ENCODE results near the gene FOXP1. TPM values are rescaled to one million over a fixed set of nuclear protein-coding genes. Genes with fewer than 3 reads are reported as not detected.

Gene FOXP1
- total RNA-seq, 1 donor from 2014 or later, result 107 TPM

DNA sequence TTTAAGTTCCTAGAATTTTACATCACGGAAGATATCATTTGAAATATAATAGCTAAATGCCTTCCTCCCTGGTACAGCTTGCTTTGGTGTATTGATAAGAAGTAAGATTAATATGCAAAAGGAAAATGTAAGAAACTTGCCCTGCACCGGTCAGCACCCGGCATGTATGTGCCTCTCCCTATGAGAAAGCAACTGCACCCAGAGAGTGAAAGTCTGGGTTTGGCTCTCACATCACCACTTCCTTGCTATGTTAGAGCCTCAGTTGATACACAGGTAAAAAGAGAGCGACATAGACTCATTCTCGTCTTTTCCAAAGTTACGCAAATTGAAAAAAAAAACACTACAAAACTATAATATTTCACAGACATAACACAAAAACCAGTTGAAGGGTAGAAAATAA is 96.7 kb downstream of the FOXP1 start:
- Histone ChIP-seq H4K20me1 (ENCODE audit: insufficient read depth, low read length) (peaks cover 17% of the 10 kb centered on the region), H3K9me3 (ENCODE audit: insufficient read depth, low read depth, low read length) (peaks cover 3% of the 10 kb centered on the region), H3K36me3 (ENCODE audit: insufficient read depth, low read length) (peaks cover 17% of the 10 kb centered on the region), H3K79me2 (ENCODE audit: insufficient read depth, low read length) (peaks cover 97% of the 10 kb centered on the region), H3K27me3 (ENCODE audit: insufficient read depth, low read length) (no peaks in the 10 kb centered on the region), H3K4me3 (ENCODE audit: insufficient read depth, low read depth, low read length) (no peak overlapping the region), H3K27ac (ENCODE audit: low read depth, low read length) (no peak overlapping the region), H2AFZ (ENCODE audit: low read depth, low read length) (no peak overlapping the region), H3K4me1 (ENCODE audit: insufficient read depth, low read length) (no peaks in the 10 kb centered on the region), H3K9ac (ENCODE audit: low read length) (no peak overlapping the region), H3K4me2 (ENCODE audit: low read length) (no peak overlapping the region)
- no peak for FAIRE-seq
- DNase-seq (ENCODE audit: low read depth), result no peak
- Mint-ChIP-seq H3K4me3 (ENCODE audit: unreplicated experiment) (no peak overlapping the region), H3K9me3 (ENCODE audit: unreplicated experiment) (peaks cover 6% of the 10 kb centered on the region), H3K4me1 (ENCODE audit: low read depth, unreplicated experiment) (no peaks in the 10 kb centered on the region), H3K27ac (ENCODE audit: unreplicated experiment) (no peak overlapping the region), H3K27me3 (ENCODE audit: low read depth, unreplicated experiment) (no peaks in the 10 kb centered on the region), H3K36me3 (ENCODE audit: low read depth, unreplicated experiment) (peaks cover 28% of the 10 kb centered on the region)
- TF ChIP-seq, protein P1, sequence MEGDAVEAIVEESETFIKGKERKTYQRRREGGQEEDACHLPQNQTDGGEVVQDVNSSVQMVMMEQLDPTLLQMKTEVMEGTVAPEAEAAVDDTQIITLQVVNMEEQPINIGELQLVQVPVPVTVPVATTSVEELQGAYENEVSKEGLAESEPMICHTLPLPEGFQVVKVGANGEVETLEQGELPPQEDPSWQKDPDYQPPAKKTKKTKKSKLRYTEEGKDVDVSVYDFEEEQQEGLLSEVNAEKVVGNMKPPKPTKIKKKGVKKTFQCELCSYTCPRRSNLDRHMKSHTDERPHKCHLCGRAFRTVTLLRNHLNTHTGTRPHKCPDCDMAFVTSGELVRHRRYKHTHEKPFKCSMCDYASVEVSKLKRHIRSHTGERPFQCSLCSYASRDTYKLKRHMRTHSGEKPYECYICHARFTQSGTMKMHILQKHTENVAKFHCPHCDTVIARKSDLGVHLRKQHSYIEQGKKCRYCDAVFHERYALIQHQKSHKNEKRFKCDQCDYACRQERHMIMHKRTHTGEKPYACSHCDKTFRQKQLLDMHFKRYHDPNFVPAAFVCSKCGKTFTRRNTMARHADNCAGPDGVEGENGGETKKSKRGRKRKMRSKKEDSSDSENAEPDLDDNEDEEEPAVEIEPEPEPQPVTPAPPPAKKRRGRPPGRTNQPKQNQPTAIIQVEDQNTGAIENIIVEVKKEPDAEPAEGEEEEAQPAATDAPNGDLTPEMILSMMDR (IDR thresholded peaks at IDR 0.05; ENCODE audit: insufficient read depth, low read depth, low read length), result no peak
- no peak for TF ChIP-seq EZH2 (IDR thresholded peaks at IDR 0.05; ENCODE audit: insufficient read depth, low read length)

DNA sequence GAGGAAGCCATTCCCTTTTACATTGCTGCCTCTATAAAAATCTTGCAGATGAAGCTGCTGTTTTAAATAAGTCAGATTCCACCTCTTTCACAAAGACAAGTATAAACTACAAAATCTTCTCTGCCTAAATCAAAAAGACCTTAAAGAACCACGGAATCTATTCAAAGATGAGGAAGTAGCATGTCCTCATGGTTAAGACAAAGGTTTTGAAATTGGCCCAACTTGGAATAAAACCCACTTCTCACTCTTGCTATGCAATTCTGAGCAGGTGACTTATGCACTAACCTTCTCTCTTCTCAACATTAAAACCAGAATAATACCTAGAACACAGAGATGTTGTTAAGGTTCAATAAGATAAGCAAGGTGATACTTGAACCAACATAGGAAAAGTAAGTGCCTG is 97.6 kb downstream of the FOXP1 start:
- peaks cover 20% of the 10 kb centered on the region for H4K20me1 ChIP-seq (ENCODE audit: insufficient read depth, low read length)
- no peak overlapping the region for H3K27ac ChIP-seq (ENCODE audit: low read depth, low read length)
- no peak for TF ChIP-seq EZH2 (IDR thresholded peaks at IDR 0.05; ENCODE audit: insufficient read depth, low read length)
- TF ChIP-seq, protein P1 (IDR thresholded peaks at IDR 0.05; ENCODE audit: insufficient read depth, low read depth, low read length), result no peak
- Mint-ChIP-seq H3K36me3 (ENCODE audit: low read depth, unreplicated experiment) (peaks cover 22% of the 10 kb centered on the region), H3K9me3 (ENCODE audit: unreplicated experiment) (peaks cover 2% of the 10 kb centered on the region), H3K27me3 (ENCODE audit: low read depth, unreplicated experiment) (no peaks in the 10 kb centered on the region), H3K4me1 (ENCODE audit: low read depth, unreplicated experiment) (no peaks in the 10 kb centered on the region), H3K27ac (ENCODE audit: unreplicated experiment) (no peak overlapping the region), H3K4me3 (ENCODE audit: unreplicated experiment) (no peak overlapping the region)
- H3K79me2 ChIP-seq (ENCODE audit: insufficient read depth, low read length), result peaks cover 96% of the 10 kb centered on the region
- no peak overlapping the region for H3K9ac ChIP-seq (ENCODE audit: low read length)
- no peaks in the 10 kb centered on the region for H3K27me3 ChIP-seq (ENCODE audit: insufficient read depth, low read length)
- no peak overlapping the region for H2AFZ ChIP-seq (ENCODE audit: low read depth, low read length)
- no peak overlapping the region for H3K4me2 ChIP-seq (ENCODE audit: low read length)
- H3K4me1 ChIP-seq (ENCODE audit: insufficient read depth, low read length), result no peaks in the 10 kb centered on the region
- FAIRE-seq (no peak), DNase-seq (ENCODE audit: low read depth) (no peak)
- no peak overlapping the region for H3K4me3 ChIP-seq (ENCODE audit: insufficient read depth, low read depth, low read length)
- H3K36me3 ChIP-seq (ENCODE audit: insufficient read depth, low read length), result peaks cover 12% of the 10 kb centered on the region
- H3K9me3 ChIP-seq (ENCODE audit: insufficient read depth, low read depth, low read length), result no peaks in the 10 kb centered on the region

DNA sequence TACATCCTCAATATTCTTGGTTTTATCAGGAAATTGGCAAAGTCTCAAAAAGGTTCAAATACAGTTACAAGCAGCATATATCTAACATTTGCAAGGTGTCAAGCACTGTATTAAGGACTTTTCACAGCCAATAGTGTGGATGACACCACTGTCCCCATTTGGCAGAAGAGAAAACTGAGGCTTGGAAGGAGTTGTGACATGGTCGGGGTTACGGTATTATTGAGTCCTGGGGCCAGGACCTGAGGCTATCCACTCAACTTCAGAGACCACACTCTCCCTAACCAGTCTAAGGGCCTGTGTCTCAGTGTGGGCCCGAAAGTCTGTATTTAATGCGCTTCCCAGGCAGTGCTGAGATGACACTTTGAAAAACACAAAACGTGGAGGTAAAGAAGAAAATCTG is 99.1 kb downstream of the FOXP1 start:
- Histone ChIP-seq H3K27ac (ENCODE audit: low read depth, low read length) (no peak overlapping the region), H3K4me3 (ENCODE audit: insufficient read depth, low read depth, low read length) (no peak overlapping the region), H2AFZ (ENCODE audit: low read depth, low read length) (no peak overlapping the region), H3K4me1 (ENCODE audit: insufficient read depth, low read length) (no peaks in the 10 kb centered on the region), H3K79me2 (ENCODE audit: insufficient read depth, low read length) (peaks cover 98% of the 10 kb centered on the region), H3K27me3 (ENCODE audit: insufficient read depth, low read length) (no peaks in the 10 kb centered on the region), H3K9me3 (ENCODE audit: insufficient read depth, low read depth, low read length) (no peaks in the 10 kb centered on the region), H3K4me2 (ENCODE audit: low read length) (no peak overlapping the region), H3K9ac (ENCODE audit: low read length) (no peak overlapping the region), H4K20me1 (ENCODE audit: insufficient read depth, low read length) (peaks cover 33% of the 10 kb centered on the region), H3K36me3 (ENCODE audit: insufficient read depth, low read length) (peaks cover 6% of the 10 kb centered on the region)
- Mint-ChIP-seq H3K4me1 (ENCODE audit: low read depth, unreplicated experiment) (no peaks in the 10 kb centered on the region), H3K27me3 (ENCODE audit: low read depth, unreplicated experiment) (no peaks in the 10 kb centered on the region), H3K27ac (ENCODE audit: unreplicated experiment) (no peak overlapping the region), H3K4me3 (ENCODE audit: unreplicated experiment) (no peak overlapping the region), H3K36me3 (ENCODE audit: low read depth, unreplicated experiment) (peaks cover 17% of the 10 kb centered on the region), H3K9me3 (ENCODE audit: unreplicated experiment) (no peaks in the 10 kb centered on the region)
- TF ChIP-seq, protein P1 (IDR thresholded peaks at IDR 0.05; ENCODE audit: insufficient read depth, low read depth, low read length), result no peak
- no peak for TF ChIP-seq EZH2 (IDR thresholded peaks at IDR 0.05; ENCODE audit: insufficient read depth, low read length)
- DNase-seq (ENCODE audit: low read depth) (no peak), FAIRE-seq (no peak)

Data from astrocyte (in vitro differentiated cells and primary cell).